HG03439 (cell line): Measurements from ENCODE around the gene PROZ.

Experiments used
- ATAC-seq: cut with Tn5 transposase; IDR thresholded peaks from one replicate; pipeline ENCODE4 v1.9.1; 2021; ENCODE audit warnings: mild to moderate bottlenecking, moderate library complexity; ENCODE audit not compliant: unreplicated experiment

Gene PROZ

GRCh38 chr13:113119822-113120189, 38.6 kb upstream of the PROZ start:
- ATAC-seq: no peak

GRCh38 chr13:113120300-113121182, 37.9 kb upstream of the PROZ start:
- no peak for ATAC-seq

- ATAC-seq: no peak
These were observed 37.1 kb upstream of the PROZ start for GRCh38 chr13:113121183-113121927.

GRCh38 chr13:113121928-113122471, 36.4 kb upstream of the PROZ start:
- ATAC-seq: no peak

GRCh38 chr13:113122550-113123225, 35.8 kb upstream of the PROZ start, which contains the start of gene F10:
Gene F10 (plus strand): TSS chr13:113122799. CDS start chr13:113122856, 57 bp downstream.
- ATAC-seq: no peak

- ATAC-seq: no peak
These were observed 34.9 kb upstream of the PROZ start for GRCh38 chr13:113123226-113124201.

DNA sequence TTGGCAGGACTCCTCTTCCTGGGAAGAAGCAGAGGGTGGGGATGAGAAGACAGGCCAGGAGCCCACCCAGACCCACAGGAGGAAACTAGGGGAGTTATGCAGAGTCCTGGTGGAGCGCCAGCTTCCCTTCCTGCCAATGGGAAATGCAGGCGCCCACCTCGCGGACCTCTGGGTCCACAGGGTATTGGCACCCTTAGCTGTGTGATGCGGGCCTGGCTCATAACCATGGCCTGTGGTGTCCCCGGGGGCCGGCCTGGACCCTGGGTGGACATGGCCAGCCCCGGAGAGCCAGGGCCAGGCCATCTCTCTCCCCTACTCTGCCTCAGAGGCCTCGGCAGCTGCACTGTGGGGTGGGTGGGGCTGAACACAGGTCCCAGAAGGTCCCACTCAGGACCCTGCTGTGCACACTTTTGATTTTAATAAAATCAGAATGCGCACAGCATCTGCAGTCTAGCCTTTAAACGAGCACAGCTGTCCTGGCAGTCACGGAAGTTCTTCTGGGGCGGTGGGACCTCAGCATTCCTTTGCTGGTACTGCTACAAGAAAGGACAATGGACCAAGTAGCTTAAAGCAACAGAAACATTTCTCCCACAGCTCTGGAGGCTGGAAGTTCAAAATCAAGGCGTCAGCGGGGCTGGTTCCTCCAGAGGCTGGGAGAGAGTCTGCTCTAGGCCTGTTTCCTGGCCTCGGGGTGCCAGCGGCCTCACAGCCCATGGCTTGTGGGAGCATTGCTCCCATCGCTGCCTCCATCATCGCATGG, 34.1 kb upstream of the PROZ start:
- ATAC-seq: no peak

GRCh38 chr13:113125506-113126264, 32.8 kb upstream of the PROZ start:
- ATAC-seq: no peak

- no peak for ATAC-seq
These were observed 31.9 kb upstream of the PROZ start for GRCh38 chr13:113126265-113127150.

- no peak for ATAC-seq
These were observed 29.0 kb upstream of the PROZ start for GRCh38 chr13:113129480-113129879.

DNA sequence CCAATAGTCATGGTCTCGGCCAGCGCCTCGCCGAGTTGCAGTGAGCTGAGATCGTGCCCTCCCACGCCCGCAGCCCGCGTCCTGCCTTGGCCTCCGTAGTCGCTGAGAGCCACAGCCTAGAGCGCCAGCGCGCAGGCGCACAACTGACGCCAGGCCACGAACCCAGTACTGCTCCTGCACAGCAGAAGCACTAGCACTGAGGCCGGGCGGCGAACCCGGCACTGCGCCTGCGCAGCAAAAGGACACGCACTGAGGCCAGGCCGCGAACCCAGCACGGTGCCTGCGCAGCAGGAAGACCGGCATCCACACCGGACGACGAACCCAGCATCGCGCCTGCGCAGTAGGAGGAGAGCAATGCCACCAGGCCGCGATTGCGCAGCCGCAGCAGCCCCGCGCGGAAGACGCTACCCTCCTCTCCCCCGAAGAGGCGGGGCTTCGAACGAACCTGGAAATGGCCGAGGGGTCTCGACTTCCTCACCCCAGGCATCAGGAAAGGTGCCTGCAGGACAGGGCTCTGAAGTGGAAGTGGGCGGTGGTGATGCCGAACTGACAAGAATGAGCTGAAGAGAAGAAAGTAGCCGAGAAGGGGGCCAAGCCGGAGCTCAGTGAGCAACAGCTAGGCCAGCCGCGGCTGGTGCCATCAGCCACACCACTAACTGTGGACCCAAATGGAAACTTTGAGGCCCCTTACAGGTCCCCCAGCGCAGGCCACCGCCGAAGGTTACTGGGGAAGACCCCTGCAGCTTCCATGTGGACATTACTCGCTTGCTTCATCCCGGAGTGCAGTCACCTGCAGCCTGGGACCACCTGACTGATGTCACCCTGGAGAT, 28.3 kb upstream of the PROZ start:
- ATAC-seq: no peak

DNA sequence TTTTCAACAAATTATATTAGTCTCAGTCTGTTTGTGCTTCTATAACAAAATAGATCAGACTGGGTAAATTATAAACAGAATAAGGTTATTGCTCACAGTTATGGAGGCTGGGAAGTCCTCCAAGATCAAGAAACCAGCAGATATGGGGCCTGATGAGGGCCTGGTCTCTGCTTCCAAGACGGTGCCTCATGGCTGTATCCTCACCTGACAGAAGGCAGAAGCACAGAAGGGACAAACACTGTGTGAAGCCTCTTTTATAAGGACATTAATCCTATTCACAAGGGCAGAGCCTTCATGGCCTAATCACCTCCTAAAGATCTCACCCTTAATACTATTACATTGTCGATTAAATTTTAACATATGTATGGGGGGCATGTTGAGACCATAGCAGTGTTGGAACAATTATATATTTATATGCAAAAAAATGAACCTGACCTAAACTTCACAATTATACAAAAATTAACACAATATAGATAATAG, 23.1 kb upstream of the PROZ start:
- ATAC-seq: no peak

DNA sequence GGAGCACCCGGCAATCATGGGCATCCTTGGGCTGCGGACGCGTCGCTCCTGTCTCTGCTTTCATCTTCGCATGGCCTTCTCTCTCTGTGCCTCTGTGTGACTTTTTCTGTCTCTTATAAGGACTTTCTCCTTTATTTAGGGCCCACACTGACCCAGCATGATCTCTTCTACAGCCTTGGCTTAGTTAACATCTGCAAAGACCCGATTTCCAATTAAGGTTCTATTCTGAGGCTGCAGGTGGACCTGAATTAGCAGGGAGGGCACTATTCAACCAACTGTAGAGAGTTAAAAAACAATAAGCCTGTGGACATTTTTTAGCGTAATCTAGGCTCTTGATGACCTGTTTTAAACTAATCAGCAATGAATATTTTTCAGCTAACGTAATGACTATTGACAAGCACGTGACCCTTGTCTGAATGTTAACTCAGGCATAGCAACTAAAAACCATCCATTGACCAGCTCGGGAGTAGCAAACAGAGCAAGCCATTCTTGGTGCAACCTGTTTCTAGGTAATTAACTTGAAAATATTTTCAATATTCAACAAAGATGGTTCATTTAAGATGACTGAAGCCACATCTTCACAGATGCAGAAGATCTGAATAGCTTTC, 20.7 kb upstream of the PROZ start:
- ATAC-seq: no peak

- ATAC-seq: no peak
These were observed 19.5 kb upstream of the PROZ start for GRCh38 chr13:113138792-113139551.

- ATAC-seq: no peak
These were observed 18.9 kb upstream of the PROZ start for GRCh38 chr13:113139577-113139976.
